NCI-H748 treated with DMSO at 0.1 percent for 48 hours (cell line): ENCODE measurements around the gene UBA1.

Source experiments
- DNase-seq: peaks from one replicate; lab custom pipeline; 2025; lab: John Stamatoyannopoulos, UW

Gene UBA1

GRCh38 chrX:47193475-47194193 is at the start of gene UBA1:
Gene UBA1 (plus strand): TSS chrX:47193829. CDS start chrX:47198803, 4,974 bp downstream.
- DNase-seq = peak; percentile 78

- no peak for DNase-seq
Observed at GRCh38 chrX:47143894-47144625, 49.6 kb upstream of the UBA1 start.

- peak; percentile 85 for DNase-seq
Observed at GRCh38 chrX:47144626-47145394, 48.8 kb upstream of the UBA1 start, which contains the start of the genes NDUFB11 and RBM10. Gene NDUFB11 (minus strand): TSS chrX:47144702. CDS start chrX:47144679, 23 bp downstream. Gene RBM10 (plus strand): TSS chrX:47145221. CDS start chrX:47147482, 2,261 bp downstream.

- no peak for DNase-seq
Observed at GRCh38 chrX:47145395-47146120, 48.1 kb upstream of the UBA1 start.

- DNase-seq = peak; percentile 8
Observed at GRCh38 chrX:47146121-47146935, 47.3 kb upstream of the UBA1 start.

- no peak for DNase-seq
Observed at GRCh38 chrX:47146936-47147859, 46.4 kb upstream of the UBA1 start.

GRCh38 chrX:47148946-47149345 is 44.7 kb upstream of the UBA1 start:
- DNase-seq = no peak

GRCh38 chrX:47151435-47151834 is 42.2 kb upstream of the UBA1 start:
- no peak for DNase-seq

- no peak for DNase-seq
Observed at GRCh38 chrX:47156611-47157520, 36.8 kb upstream of the UBA1 start.

GRCh38 chrX:47158131-47158530 is 35.5 kb upstream of the UBA1 start:
- DNase-seq = no peak

- DNase-seq = no peak
Observed at GRCh38 chrX:47158781-47159180, 34.8 kb upstream of the UBA1 start.

- no peak for DNase-seq
Observed at GRCh38 chrX:47160781-47161180, 32.8 kb upstream of the UBA1 start.

- DNase-seq = no peak
Observed at GRCh38 chrX:47162927-47163583, 30.6 kb upstream of the UBA1 start.

GRCh38 chrX:47164420-47164819 is 29.2 kb upstream of the UBA1 start:
- DNase-seq = no peak

- no peak for DNase-seq
Observed at GRCh38 chrX:47166126-47166525, 27.5 kb upstream of the UBA1 start.

- DNase-seq = no peak
Observed at GRCh38 chrX:47168495-47169073, 25.0 kb upstream of the UBA1 start.

- DNase-seq = no peak
Observed at GRCh38 chrX:47169273-47169672, 24.4 kb upstream of the UBA1 start.
